ENCODE data around the gene OGN. TPM values are rescaled to one million over a fixed set of nuclear protein-coding genes. Genes with fewer than 3 reads are reported as not detected.
A peak's percentile ranks its signal among the peaks of the same experiment; 100 is the strongest.

OGN gene
- polyA plus RNA-seq, 6 donors from 2014 or later, result 0.09 to 0.57 TPM; not detected in 4

DNA sequence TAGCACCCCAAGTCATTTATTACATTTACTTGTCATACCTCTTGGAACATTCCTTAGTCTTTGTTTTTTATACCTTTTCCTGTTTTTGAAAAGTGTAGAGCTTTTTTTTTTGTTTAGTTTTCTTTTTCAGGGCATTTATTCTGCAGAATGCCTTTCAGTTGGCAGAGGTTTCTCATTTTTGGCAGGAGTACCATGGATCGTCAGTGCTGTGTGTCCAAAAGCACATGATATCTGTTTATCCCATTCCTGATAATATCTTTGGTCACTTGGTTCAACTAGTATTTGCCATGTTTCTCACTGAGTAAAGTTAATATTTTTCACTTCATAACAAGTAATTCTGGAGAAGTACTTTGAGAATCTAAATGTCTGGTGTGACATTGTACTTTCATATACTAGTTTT, 10.7 kb downstream of the OGN start:
- Mint-ChIP-seq H3K9me3 (no peaks in the 10 kb centered on the region), H3K36me3 (no peaks in the 10 kb centered on the region), H3K4me3 (peak overlapping the region in 1 of 8 donors; percentile 43), H3K4me1 (no peaks in the 10 kb centered on the region), H3K27me3 (no peaks in the 10 kb centered on the region), H3K27ac (no peak overlapping the region)
- ATAC-seq (ENCODE audit: low read depth in 2 of 2) (no peak), DNase-seq (no peak)

DNA sequence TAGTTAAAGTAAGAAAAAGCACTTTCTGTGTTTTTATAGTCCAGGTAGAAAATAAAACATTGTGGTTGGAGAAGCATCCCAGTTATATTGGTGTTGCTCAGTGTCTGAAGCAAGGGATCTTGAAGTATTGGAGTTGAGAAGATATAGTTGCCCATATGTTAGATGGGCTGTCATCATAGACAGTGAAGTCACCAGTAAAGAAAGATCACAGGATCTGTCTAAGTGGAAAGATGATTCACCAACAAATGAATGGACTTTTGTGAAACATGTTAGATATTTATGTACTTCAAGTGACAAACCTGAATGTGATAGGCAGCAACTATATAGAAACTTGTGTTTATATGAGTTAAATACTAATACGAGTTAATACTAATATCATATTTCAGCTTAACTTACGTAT, 11.7 kb downstream of the OGN start:
- DNase-seq (no peak), ATAC-seq (ENCODE audit: low read depth in 2 of 2) (no peak)
- no peaks in the 10 kb centered on the region for H3K4me1 Mint-ChIP-seq
- no peaks in the 10 kb centered on the region for H3K36me3 Mint-ChIP-seq
- no peaks in the 10 kb centered on the region for H3K27me3 Mint-ChIP-seq
- H3K27ac Mint-ChIP-seq, result no peak overlapping the region
- H3K4me3 Mint-ChIP-seq, result no peak overlapping the region
- H3K9me3 Mint-ChIP-seq, result no peaks in the 10 kb centered on the region

DNA sequence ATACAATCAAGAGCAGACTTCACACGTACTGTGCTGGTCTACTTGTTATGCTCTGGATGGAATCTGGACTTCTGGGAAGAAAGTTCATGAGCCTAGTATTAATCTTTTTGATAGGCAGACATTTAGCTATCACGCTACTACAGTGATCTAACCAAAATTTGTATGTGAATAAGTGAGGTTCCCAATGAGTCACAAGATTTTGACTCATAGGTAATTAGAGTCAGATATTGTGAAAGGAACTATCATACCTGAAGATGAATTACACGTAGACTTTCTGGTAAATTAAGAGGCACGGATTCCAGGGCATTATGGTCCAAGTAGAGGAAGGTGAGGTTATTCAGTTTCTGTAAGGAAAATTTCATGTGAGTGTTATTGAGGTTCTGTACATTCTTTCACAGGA, 18.4 kb downstream of the OGN start:
- Mint-ChIP-seq H3K36me3 (no peaks in the 10 kb centered on the region), H3K4me1 (peaks cover 0 to 4% (median 0%) of the 10 kb centered on the region in 3 donors), H3K27me3 (no peaks in the 10 kb centered on the region), H3K27ac (no peak overlapping the region), H3K9me3 (no peaks in the 10 kb centered on the region), H3K4me3 (no peak overlapping the region)
- DNase-seq, result no peak
- no peak for ATAC-seq (ENCODE audit: low read depth in 2 of 2)

DNA sequence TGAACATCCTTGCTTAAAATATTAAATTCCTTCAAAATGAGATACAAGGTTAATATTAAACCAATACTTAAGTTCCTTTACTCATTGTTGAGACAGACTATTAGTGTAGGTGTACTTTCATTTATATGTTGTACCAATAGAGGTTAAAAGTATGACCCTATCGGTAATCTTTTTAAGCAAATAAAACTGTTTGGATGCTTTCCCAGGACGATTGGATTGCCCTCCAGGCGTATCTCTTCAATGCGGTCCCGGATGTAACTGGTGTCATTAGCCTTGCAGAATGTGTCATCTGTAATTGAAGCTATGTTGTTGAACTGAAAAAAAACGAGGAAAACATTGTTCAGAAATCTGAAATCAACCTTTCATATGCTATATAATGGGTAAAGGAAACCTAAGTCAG, 18.9 kb downstream of the OGN start:
- Mint-ChIP-seq H3K27ac (no peak overlapping the region), H3K4me3 (no peak overlapping the region), H3K9me3 (no peaks in the 10 kb centered on the region), H3K4me1 (peaks cover 0 to 4% (median 0%) of the 10 kb centered on the region in 3 donors), H3K36me3 (no peaks in the 10 kb centered on the region), H3K27me3 (no peaks in the 10 kb centered on the region)
- DNase-seq (no peak), ATAC-seq (ENCODE audit: low read depth in 2 of 2) (no peak)

DNA sequence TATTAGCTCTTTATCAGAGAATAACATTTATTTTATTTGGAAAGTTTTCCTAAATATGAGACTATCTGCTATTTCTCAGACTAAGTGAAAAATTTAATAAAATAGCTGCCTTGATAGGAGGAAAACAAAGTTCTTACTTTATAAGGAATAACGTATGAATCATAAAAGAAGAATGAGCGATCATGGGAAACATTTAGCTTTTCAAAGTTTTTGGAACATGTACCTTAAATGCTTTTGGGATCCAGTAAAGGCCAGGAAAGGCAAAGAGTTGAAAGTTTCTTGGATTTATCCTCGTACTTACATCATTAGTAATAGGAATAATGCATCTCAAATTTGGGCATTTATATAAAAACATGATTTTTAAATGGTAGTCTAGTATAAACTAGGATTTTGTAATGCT, 19.4 kb downstream of the OGN start:
- Mint-ChIP-seq H3K9me3 (no peaks in the 10 kb centered on the region), H3K4me1 (peaks cover 0 to 4% (median 0%) of the 10 kb centered on the region in 3 donors), H3K4me3 (no peak overlapping the region), H3K36me3 (no peaks in the 10 kb centered on the region), H3K27me3 (no peaks in the 10 kb centered on the region), H3K27ac (no peak overlapping the region)
- DNase-seq (no peak), ATAC-seq (ENCODE audit: low read depth in 2 of 2) (no peak)

DNA sequence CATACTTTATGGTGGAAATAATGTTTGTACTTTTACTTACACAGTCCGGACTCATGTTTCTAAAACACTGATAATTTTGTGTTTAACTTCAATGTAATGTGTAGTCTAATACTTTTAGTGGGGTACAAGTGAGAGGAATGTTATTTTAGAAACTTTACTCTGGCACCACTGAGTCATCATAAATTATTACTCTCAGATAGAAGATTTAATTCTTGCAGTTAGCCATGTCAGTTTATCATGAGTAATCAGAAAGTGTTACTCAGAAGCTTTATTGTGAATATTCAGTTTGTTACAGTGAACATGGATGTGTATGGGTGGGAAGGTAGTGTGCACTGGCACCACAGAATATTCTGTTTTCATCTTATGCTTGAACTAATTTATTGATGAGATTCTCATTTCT, 20.0 kb downstream of the OGN start:
- Mint-ChIP-seq H3K27me3 (no peaks in the 10 kb centered on the region), H3K9me3 (no peaks in the 10 kb centered on the region), H3K4me1 (peaks cover 0 to 4% (median 0%) of the 10 kb centered on the region in 3 donors), H3K36me3 (no peaks in the 10 kb centered on the region), H3K4me3 (no peak overlapping the region), H3K27ac (peak overlapping the region in 1 of 6 donors; percentile 49)
- DNase-seq (no peak), ATAC-seq (ENCODE audit: low read depth in 2 of 2) (no peak)

DNA sequence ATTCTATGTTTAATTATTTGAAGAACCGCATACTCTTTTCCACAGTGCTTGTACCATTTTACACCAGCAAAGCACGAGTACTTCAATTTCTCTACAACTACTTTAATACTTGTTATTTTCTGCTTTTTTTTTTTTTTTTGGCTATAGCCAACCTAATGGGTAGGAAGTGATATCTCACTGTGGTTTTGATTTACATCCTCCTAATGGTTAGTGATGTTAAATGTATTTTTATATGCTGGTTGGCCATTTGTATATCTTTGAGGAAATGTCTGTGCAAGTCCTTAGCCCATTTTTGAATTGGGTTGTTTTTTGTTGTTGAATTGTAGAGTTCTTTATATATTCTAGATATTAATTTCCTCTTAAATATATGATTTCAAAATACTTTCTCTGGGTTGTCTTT, 22.6 kb downstream of the OGN start:
- Mint-ChIP-seq H3K27me3 (no peaks in the 10 kb centered on the region), H3K36me3 (no peaks in the 10 kb centered on the region), H3K4me1 (peaks cover 0 to 4% (median 0%) of the 10 kb centered on the region in 3 donors), H3K9me3 (no peaks in the 10 kb centered on the region), H3K4me3 (no peak overlapping the region), H3K27ac (peak overlapping the region in 1 of 6 donors; percentile 82)
- DNase-seq (no peak), ATAC-seq (ENCODE audit: low read depth in 2 of 2) (no peak)

DNA sequence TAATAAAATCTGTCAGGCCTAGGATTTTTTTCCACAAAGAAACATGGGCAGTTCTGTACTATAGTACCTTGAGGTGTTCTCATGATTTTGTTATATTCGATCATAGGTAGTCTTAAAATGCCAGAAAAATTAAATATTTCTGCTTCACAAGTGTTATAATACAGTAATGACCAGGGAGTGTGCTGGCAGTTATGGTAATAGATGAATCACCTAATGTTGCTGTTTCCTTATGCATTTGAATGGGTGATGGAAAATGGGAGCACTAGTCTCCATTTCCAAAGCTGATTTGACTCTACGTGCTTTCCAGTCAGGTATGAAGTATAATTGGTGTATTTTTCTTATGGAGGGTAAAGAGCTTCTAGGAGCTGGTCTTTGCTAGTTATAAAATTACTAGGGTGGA, 23.8 kb downstream of the OGN start:
- H3K36me3 Mint-ChIP-seq, result peaks cover 3 to 9% of the 10 kb centered on the region in 2 donors
- H3K27me3 Mint-ChIP-seq, result no peaks in the 10 kb centered on the region
- H3K27ac Mint-ChIP-seq, result no peak overlapping the region
- H3K9me3 Mint-ChIP-seq, result peaks cover 0 to 8% (median 4%) of the 10 kb centered on the region in 7 donors
- ATAC-seq (ENCODE audit: low read depth in 2 of 2), result no peak
- no peak overlapping the region for H3K4me3 Mint-ChIP-seq
- DNase-seq, result no peak
- peaks cover 0 to 4% (median 0%) of the 10 kb centered on the region in 3 donors for H3K4me1 Mint-ChIP-seq

DNA sequence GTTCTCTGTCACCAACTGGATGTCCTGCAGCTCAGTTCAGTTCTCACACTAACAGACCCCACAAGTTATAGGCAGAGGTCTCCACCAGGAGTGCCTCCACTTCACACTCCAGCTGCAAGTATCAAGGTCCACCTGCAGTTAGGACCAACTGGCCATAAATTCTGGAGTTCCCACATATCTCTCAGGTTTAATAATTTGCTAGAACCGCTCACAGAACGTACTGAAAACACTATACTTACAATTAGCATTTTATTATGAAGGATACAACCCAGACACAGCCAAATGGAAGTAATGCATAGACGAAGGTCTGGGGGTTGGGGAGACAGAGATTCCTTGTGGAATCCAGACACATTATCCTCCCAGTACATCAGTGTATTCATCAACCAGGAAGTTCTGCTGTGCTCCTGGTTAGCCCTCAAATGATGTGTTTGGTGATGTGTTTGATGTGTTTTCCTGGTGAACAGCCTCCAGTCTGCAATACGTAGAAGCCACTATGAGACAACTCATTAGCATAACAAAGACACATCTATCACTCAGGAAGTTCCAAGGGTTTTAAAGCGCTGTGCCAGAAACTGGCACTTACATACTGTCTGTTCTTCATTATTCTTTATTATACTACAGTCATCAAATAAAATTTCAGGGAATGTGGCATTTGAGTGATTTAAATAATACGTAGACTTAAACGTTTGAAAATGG, 25.4 kb downstream of the OGN start:
- H3K9me3 Mint-ChIP-seq, result peaks cover 4 to 24% (median 16%) of the 10 kb centered on the region in 7 donors
- DNase-seq, result no peak

DNA sequence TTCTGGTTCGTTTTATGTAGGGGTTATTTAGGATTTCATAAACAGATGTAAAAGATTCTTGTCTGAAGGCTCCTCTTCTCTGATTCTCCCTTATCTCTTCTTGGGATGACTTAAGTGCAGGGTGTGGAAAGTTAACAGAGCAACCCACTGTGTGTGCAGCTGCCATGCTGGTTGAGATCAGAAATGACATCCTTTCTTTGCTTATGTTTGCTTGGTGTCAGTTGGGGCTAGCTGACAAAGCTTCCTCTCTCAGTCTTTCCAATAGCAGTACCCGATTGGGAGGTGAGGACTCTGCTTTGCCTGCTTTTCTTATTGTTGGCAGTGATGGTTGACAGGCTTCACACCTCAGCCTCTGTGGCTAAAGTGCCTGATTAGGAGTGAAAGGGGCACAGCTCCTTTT, 26.5 kb downstream of the OGN start:
- Mint-ChIP-seq H3K4me1 (peaks cover 0 to 4% (median 0%) of the 10 kb centered on the region in 3 donors), H3K27ac (peak overlapping the region in 1 of 6 donors; percentile 7), H3K36me3 (peaks cover 14 to 29% of the 10 kb centered on the region in 2 donors), H3K9me3 (peaks cover 5 to 35% (median 21%) of the 10 kb centered on the region in 7 donors), H3K27me3 (no peaks in the 10 kb centered on the region), H3K4me3 (peak overlapping the region in 1 of 8 donors; percentile 9)
- DNase-seq (no peak), ATAC-seq (ENCODE audit: low read depth in 2 of 2) (no peak)

More for the DNA sequence above, 25.4 kb downstream of the OGN start:
- Mint-ChIP-seq H3K4me3 (no peak overlapping the region), H3K27me3 (no peaks in the 10 kb centered on the region), H3K36me3 (peaks cover 14 to 23% of the 10 kb centered on the region in 2 donors), H3K27ac (peak overlapping the region in 2 of 6 donors; percentile 24 to 47), H3K4me1 (peaks cover 0 to 4% (median 0%) of the 10 kb centered on the region in 3 donors)
- no peak for ATAC-seq (ENCODE audit: low read depth in 2 of 2)

DNA sequence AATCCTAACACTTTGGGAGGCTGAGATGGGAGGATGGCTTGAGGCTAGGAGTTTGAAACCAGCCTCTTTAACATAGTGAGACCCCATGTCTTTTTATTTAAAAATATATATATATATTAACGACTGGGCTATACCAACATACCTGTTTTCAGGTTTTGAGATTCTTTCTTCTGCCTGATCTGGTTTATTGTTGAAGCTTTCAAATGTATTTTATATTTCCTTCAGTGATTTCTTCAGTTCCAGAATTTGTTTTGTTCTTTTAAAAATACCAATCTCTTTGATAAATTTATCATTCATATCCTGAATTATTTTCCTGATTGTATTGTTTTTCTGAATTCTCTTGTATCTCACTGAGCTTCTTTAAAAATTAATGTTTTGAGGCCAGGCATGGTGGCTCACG, 31.2 kb downstream of the OGN start:
- H3K36me3 Mint-ChIP-seq, result peaks cover 21 to 37% of the 10 kb centered on the region in 2 donors
- ATAC-seq (ENCODE audit: low read depth in 2 of 2) (no peak), DNase-seq (no peak)
- H3K4me1 Mint-ChIP-seq, result no peaks in the 10 kb centered on the region
- no peaks in the 10 kb centered on the region for H3K27me3 Mint-ChIP-seq
- peaks cover 9 to 44% (median 35%) of the 10 kb centered on the region in 7 donors for H3K9me3 Mint-ChIP-seq
- H3K27ac Mint-ChIP-seq, result no peak overlapping the region
- H3K4me3 Mint-ChIP-seq, result no peak overlapping the region

DNA sequence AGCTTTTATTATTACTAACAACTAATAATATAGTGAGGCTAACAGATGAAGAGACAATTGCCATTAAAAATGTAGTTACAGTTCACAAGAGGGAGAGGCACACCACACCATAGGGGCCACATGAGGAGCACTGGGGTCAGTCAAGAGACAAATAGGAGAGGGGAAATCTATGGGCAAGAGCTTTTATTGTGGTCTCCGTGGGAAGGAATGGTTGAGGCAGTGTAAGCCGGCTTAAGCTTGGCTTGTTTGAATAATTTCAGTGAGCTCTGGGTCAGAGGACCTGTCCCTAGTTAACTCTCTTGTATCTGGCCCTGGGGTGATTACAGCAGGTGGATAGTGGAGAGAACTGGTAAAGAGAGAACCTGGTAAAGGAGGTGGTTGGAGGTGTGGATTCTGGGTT, 35.3 kb downstream of the OGN start:
- Mint-ChIP-seq H3K4me1 (no peaks in the 10 kb centered on the region), H3K27ac (peak overlapping the region in 1 of 6 donors; percentile 71), H3K36me3 (peaks cover 7 to 24% of the 10 kb centered on the region in 2 donors), H3K4me3 (no peak overlapping the region), H3K27me3 (no peaks in the 10 kb centered on the region), H3K9me3 (peaks cover 4 to 21% (median 18%) of the 10 kb centered on the region in 7 donors)
- DNase-seq, result no peak
- no peak for ATAC-seq (ENCODE audit: low read depth in 2 of 2)

DNA sequence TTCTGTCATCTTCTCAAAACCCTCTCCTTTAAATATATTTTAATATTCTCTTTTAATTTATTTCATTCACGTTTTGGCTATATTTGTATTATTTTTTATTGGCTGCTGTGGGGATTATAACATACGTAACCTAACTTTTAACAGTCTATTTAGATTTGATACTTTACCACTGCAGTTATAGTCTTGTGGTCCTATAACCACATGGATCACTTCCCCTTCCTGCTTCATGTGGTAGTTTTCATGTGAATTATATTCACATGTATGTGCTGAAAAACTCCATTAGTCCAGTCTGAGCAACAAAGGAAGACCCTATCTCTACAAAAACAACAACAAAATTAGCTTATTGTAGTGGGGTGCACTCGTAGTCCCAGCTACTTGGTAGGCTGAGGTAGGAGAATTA, 44.3 kb downstream of the OGN start:
- DNase-seq (no peak), ATAC-seq (ENCODE audit: low read depth in 2 of 2) (peak in 1 of 2 donors; percentile 52)
- peaks cover 12 to 25% of the 10 kb centered on the region in 2 donors for H3K36me3 Mint-ChIP-seq
- peaks cover 0 to 35% (median 21%) of the 10 kb centered on the region in 7 donors for H3K9me3 Mint-ChIP-seq
- H3K27ac Mint-ChIP-seq, result no peak overlapping the region
- H3K4me3 Mint-ChIP-seq, result no peak overlapping the region
- peaks cover 0 to 7% (median 3%) of the 10 kb centered on the region in 3 donors for H3K4me1 Mint-ChIP-seq
- no peaks in the 10 kb centered on the region for H3K27me3 Mint-ChIP-seq

DNA sequence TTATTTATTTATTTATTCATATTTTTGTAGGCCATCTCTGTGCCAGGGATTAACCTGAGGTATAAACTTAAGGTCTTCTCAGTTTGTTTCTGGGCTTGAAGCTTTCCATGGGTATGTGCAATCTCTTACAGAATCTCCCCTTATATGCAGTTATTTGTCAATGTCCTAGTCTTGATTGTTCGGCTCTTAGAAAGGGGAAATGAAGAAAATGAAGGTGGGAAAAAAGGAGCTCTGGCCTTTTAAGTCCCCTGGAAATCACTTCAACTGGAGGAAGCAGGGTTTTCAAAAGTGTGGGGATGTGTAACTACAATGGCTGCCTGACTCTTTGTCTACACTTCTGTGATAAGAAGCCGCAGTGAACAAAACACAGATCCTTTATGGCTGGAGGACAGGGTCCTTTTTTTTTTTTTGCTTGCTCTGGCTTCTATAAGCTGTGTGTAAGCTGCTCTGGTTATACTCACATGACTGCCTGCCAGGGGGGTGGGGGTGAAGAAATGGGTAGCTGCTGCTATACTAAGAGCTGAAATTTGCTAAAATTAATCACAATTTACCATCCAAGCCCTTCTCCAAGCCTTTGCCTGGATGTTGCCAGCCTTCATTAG, 44.9 kb downstream of the OGN start:
- no peak for ATAC-seq (ENCODE audit: low read depth in 2 of 2)
- no peak for DNase-seq
- Mint-ChIP-seq H3K27ac (no peak overlapping the region), H3K4me1 (peaks cover 0 to 7% (median 3%) of the 10 kb centered on the region in 3 donors), H3K36me3 (peaks cover 17 to 25% of the 10 kb centered on the region in 2 donors), H3K4me3 (no peak overlapping the region), H3K9me3 (peaks cover 0 to 41% (median 26%) of the 10 kb centered on the region in 7 donors), H3K27me3 (no peaks in the 10 kb centered on the region)

Measured in naive B cell (primary cell).